ENCODE measurements around the gene SYT3.
"Not testable (repeated sequence)": the region's sequence is repeated elsewhere in the genome, so short reads cannot be mapped to it uniquely, and the experiment has no call there.

SYT3 gene

DNA sequence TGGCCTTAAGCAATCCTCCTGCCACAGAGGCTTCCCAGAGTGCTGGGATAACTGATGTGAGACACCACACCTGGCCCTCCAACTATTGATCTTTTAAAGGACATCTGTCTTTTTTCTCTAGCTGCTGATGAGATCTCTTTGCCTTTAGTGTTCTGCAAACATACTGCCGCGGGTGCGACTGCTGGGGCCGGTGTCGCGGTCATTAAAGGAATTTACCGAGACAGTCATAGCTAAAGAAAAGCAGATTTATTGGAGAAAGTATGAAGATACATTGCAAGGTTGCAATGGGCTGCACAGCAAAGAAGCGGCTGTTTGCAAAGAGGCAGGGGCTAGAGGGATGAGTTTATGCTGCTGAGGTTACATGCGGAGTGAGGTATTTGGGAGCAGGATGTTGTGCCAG is 40.3 kb downstream of the SYT3 start:
- DNase-seq: no peak

DNA sequence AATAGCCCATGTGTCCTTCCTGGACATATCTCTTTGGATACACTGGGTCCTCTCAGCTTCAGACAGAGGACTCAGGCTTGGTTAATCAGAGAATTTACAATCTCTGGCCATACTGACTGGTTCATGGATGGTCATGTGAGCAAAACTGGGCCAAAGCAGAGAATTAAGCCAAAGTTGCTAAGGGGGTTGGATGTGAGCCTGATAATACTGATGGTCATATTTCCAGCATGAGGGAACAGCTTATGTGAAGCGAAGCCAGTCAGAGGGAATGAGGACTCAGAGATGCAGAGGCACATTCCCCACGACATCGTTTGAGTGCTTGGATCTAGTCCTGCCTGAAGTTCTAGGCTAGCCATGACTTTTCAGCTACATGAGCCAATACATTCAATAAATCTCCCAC is 49.5 kb downstream of the SYT3 start:
- DNase-seq: no peak

- DNase-seq: not testable (repeated sequence)
These were observed 57.7 kb downstream of the SYT3 start for GRCh38 chr19:50581795-50582660.

DNA sequence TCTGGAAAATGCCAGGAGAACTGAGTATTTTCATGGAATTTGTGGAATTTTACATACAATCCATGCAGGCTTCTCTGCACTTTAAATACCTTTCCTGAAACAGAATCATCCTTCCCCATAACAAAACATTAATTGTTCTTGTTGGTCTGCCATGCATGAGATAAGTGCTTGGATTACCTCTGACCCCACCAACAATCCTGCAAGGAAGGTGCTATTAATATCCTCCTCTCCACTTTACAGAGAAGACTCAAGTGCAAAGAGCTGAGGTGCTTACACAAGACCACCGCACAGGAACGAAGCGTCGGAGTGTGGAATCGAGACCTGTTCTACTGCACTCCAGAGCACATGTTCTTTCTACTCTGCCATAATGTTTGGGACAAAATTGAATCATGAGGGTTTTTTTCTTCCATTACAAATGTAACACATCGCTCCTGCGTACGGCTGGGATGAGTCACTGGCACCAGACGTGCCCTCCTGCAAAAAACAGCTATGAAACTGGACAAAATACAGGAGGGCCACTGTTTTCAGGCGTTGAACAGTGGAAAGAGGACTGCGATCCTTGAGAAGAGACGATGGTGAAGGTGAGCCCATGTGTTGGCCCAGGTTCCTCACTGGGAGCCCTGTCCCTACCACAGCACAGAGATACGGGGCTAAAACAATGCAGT is 58.6 kb downstream of the SYT3 start:
- no peak for DNase-seq

GRCh38 chr19:50580240-50580639 is 59.4 kb downstream of the SYT3 start:
- no peak for DNase-seq

- DNase-seq: not testable (repeated sequence)
These were observed 62.9 kb downstream of the SYT3 start for GRCh38 chr19:50576769-50577168.

DNA sequence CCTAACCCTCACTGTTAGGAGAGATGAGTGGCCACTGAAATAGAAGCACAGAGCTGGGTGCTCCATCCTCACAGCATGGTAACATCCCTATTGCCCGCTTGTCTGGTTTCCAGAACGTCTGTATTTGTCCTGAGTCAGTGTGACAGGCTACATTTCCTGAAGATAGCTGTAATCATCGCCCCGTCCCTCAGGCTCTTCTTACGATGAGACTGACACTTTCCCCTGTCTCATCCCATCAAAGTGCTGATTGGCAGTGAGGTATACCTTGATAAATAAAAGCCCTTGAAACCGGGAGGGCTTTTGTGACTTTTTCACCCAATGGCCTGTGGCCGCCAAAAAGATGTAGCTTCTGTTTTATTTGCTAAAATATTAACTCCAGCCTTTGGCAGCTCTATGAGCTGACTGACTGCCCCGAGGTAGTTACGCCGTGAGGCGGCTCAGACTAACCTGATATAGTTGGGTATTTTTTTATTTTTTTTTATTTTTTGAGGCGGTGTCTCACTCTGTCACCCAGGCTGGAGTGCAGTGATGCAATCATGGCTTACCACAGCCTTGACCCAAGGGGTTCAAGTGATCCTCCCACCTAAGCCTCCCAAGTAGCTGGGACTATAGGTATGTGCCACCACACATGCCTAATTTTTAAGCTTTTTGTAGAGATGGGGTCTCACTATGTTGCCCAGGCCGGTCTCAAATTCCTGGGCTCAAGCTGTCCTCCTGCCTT is 65.8 kb downstream of the SYT3 start:
- no peak for DNase-seq
